HEK293 (cell line): ENCODE measurements around the gene ZNF26.
"Not testable (repeated sequence)": the region's sequence is repeated elsewhere in the genome, so short reads cannot be mapped to it uniquely, and the experiment has no call there.

Source experiments
- CTCF ChIA-PET: fragments of 350-600 bp; formaldehyde crosslinking; extraction: SDS; loops from one replicate; lab custom pipeline; 2021; ENCODE audit warnings: antibody characterized with exemption; lab: Yijun Ruan, JAX
- POLR2A ChIA-PET: fragments of 300-600 bp; formaldehyde crosslinking; extraction: SDS; loops from one replicate; lab custom pipeline; 2020; ENCODE audit warnings: antibody characterized with exemption, inconsistent platforms; lab: Yijun Ruan, JAX
- H3K27ac ChIP-seq: fragments of 200-500 bp; sonication (Bioruptor generic); 2 replicates; pipeline ENCODE4 v1.5.1; 2014; ENCODE audit warnings: low read depth, low read length, control low read depth, inconsistent platforms; ENCODE audit errors: extremely low read depth
- H3K36me3 ChIP-seq, 2 experiments: fragments of 200-500 bp in 1 of 2; sonication (Bioruptor generic) in 1 of 2; 1 replicate in 1 of 2; 2 replicates in 1 of 2; pipeline ENCODE4 v1.5.1; 2014 to 2017; ENCODE audit warnings: inconsistent platforms in 2 of 2, low read length in 2 of 2; ENCODE audit not compliant: control insufficient read depth in 2 of 2, insufficient read depth in 1 of 2
- H3K4me1 ChIP-seq: fragments of 200-500 bp; sonication (Bioruptor generic); 2 replicates; pipeline ENCODE4 v1.5.1; 2014; ENCODE audit warnings: mild to moderate bottlenecking, low read length, inconsistent platforms; ENCODE audit not compliant: control insufficient read depth, insufficient read depth
- H3K4me3 ChIP-seq: 2 replicates; pipeline ENCODE4 v1.5.1; 2011; ENCODE audit warnings: low read depth, mild to moderate bottlenecking, control low read depth, low read length, moderate library complexity
- H3K9me3 ChIP-seq: fragments of 200-500 bp; sonication (Bioruptor generic); 2 replicates; pipeline ENCODE4 v1.5.1; 2014; ENCODE audit warnings: low read depth, low read length, inconsistent platforms; ENCODE audit not compliant: control insufficient read depth, insufficient read depth
- ATF2 ChIP-seq: fragments of 450-650 bp; formaldehyde crosslinking; IDR thresholded peaks from 2 replicates; pipeline ENCODE4 v1.5.1; 2016; ENCODE audit warnings: missing biosample characterization, missing genetic modification characterization, low read depth
- KLF16 ChIP-seq: fragments of 450-650 bp; formaldehyde crosslinking; IDR thresholded peaks from 2 replicates; pipeline ENCODE4 v1.5.1; 2017; ENCODE audit warnings: missing biosample characterization, missing genetic modification characterization
- MYNN ChIP-seq: fragments of 450-650 bp; formaldehyde crosslinking; IDR thresholded peaks from 2 replicates; pipeline ENCODE4 v1.5.1; 2016; ENCODE audit warnings: missing biosample characterization, missing genetic modification characterization, borderline replicate concordance
- PRDM4 ChIP-seq: fragments of 450-650 bp; formaldehyde crosslinking; IDR thresholded peaks from 2 replicates; pipeline ENCODE4 v1.5.1; 2017; ENCODE audit warnings: missing biosample characterization, missing genetic modification characterization
- REST ChIP-seq: fragments of 450-650 bp; formaldehyde crosslinking; IDR thresholded peaks from 2 replicates; pipeline ENCODE4 v1.5.1; 2016; ENCODE audit warnings: missing biosample characterization, missing genetic modification characterization
- SETDB1 ChIP-seq: IDR thresholded peaks from one replicate; pipeline ENCODE4 v1.6.1; 2017; ENCODE audit warnings: mild to moderate bottlenecking, low read length, moderate library complexity, mixed read lengths; ENCODE audit not compliant: insufficient read length
- ZBTB17 ChIP-seq: fragments of 450-650 bp; formaldehyde crosslinking; IDR thresholded peaks from 2 replicates; pipeline ENCODE4 v1.5.1; 2016; ENCODE audit warnings: missing biosample characterization, missing genetic modification characterization
- ZBTB21 ChIP-seq: fragments of 450-650 bp; formaldehyde crosslinking; IDR thresholded peaks from 2 replicates; pipeline ENCODE4 v1.5.1; 2017; ENCODE audit warnings: missing biosample characterization, missing genetic modification characterization
- ZNF133 ChIP-seq: fragments of 450-650 bp; formaldehyde crosslinking; IDR thresholded peaks from 2 replicates; pipeline ENCODE4 v1.5.1; 2016; ENCODE audit warnings: missing biosample characterization, missing genetic modification characterization
- ZNF175 ChIP-seq: fragments of 450-650 bp; formaldehyde crosslinking; IDR thresholded peaks from 2 replicates; pipeline ENCODE4 v1.5.1; 2016; ENCODE audit warnings: missing biosample characterization, missing genetic modification characterization
- ZNF184 ChIP-seq: fragments of 450-650 bp; IDR thresholded peaks from 2 replicates; pipeline ENCODE4 v1.5.1; 2018; ENCODE audit warnings: missing biosample characterization, mild to moderate bottlenecking, missing genetic modification characterization
- ZNF221 ChIP-seq: fragments of 450-650 bp; formaldehyde crosslinking; IDR thresholded peaks from 2 replicates; pipeline ENCODE4 v1.5.1; 2017; ENCODE audit warnings: missing biosample characterization, missing genetic modification characterization, borderline replicate concordance
- ZNF248 ChIP-seq: fragments of 450-650 bp; formaldehyde crosslinking; IDR thresholded peaks from 2 replicates; pipeline ENCODE4 v1.5.1; 2017; ENCODE audit warnings: missing biosample characterization, missing genetic modification characterization
- ZNF521 ChIP-seq: fragments of 450-650 bp; formaldehyde crosslinking; IDR thresholded peaks from 2 replicates; pipeline ENCODE4 v1.5.1; 2017; ENCODE audit warnings: missing biosample characterization, mild to moderate bottlenecking, missing genetic modification characterization
- ZNF585B ChIP-seq: fragments of 450-650 bp; formaldehyde crosslinking; IDR thresholded peaks from 2 replicates; pipeline ENCODE4 v1.5.1; 2016; ENCODE audit warnings: missing biosample characterization, missing genetic modification characterization
- ZNF654 ChIP-seq: fragments of 450-650 bp; formaldehyde crosslinking; IDR thresholded peaks from 2 replicates; pipeline ENCODE4 v1.5.1; 2016; ENCODE audit warnings: low read depth, missing biosample characterization, missing genetic modification characterization
- ZNF843 ChIP-seq: fragments of 450-650 bp; formaldehyde crosslinking; IDR thresholded peaks from 2 replicates; pipeline ENCODE4 v1.5.1; 2016; ENCODE audit warnings: missing biosample characterization, missing genetic modification characterization

The ZNF26 gene

GRCh38 chr12:132976870-132977269, 9.3 kb upstream of the ZNF26 start:
- POLR2A ChIA-PET, CTCF ChIA-PET: not testable (repeated sequence)

GRCh38 chr12:132986885-132987225, 688 bp downstream of the ZNF26 start:
- Histone ChIP-seq H3K36me3 (peaks cover 14 to 15% of the 10 kb centered on the region in 2 experiments; a peak in 2 of 3 replicates), H3K27ac (peak overlapping the region; percentile 43; the same call in 1 of the 2 replicates), H3K4me3 (peak overlapping the region; percentile 90), H3K4me1 (no peaks in the 10 kb centered on the region), H3K9me3 (no peaks in the 10 kb centered on the region)
- CTCF ChIA-PET, result no interaction called here
- TF ChIP-seq ZNF221 (tag by site-specific recombination) (no peak), ZNF175 (tag by site-specific recombination) (no peak), REST (tag by site-specific recombination) (no peak), KLF16 (tag by site-specific recombination) (no peak), ZNF521 (no peak), ZBTB21 (no peak), MYNN (no peak), ATF2 (no peak), ZNF843 (tag by site-specific recombination) (no peak), PRDM4 (no peak), ZNF133 (tag by site-specific recombination) (no peak), ZBTB17 (tag by site-specific recombination) (no peak), ZNF248 (tag by site-specific recombination) (no peak), ZNF585B (tag by site-specific recombination) (no peak)
- POLR2A ChIA-PET, result interaction anchor here (0.6 to 2.3 kb wide), 9 partner anchors 12 to 195 kb away, joined by 4 to 11 read pairs (median 6); partner anchors contain the start of genes ZNF10, ZNF268, ZNF605 and ZNF891

More at GRCh38 chr12:132976870-132977269, 9.3 kb upstream of the ZNF26 start:
- H3K27ac ChIP-seq, H3K9me3 ChIP-seq, H3K36me3 ChIP-seq, H3K4me3 ChIP-seq, H3K4me1 ChIP-seq: not testable (repeated sequence)
- TF ChIP-seq ZNF654, result peak; percentile 41
- TF ChIP-seq, all 188 proteins: peak for 1; not testable (repeated sequence) for 187

- Histone ChIP-seq H3K27ac (no peak overlapping the region), H3K4me1 (no peaks in the 10 kb centered on the region), H3K4me3 (no peak overlapping the region), H3K9me3 (no peaks in the 10 kb centered on the region), H3K36me3 (no peaks in the 10 kb centered on the region)
- ChIA-PET POLR2A (interaction anchor here (1.8 kb wide), 1 partner anchor 12 kb away, joined by 5 read pairs; the partner anchor contains the start of gene ZNF26), CTCF (no interaction called here)
- no peak for TF ChIP-seq ZNF184 (tag by site-specific recombination)
- TF ChIP-seq SETDB1, result peak; percentile 86
These were observed 12.6 kb downstream of the ZNF26 start for GRCh38 chr12:132998741-132999140.
